ENCODE measurements around the gene GRID1.

GRCh38 chr10:85864868-85865526 lies 501.6 kb downstream of the GRID1 start:
- TF ChIP-seq CTCF (IDR thresholded peaks at IDR 0.05), result no peak
- no peak for TF ChIP-seq POLR2A (IDR thresholded peaks at IDR 0.05)
